ENCODE results near the gene PSRC1.

GRCh38 chr1:109255097-109255651, 27.8 kb downstream of the PSRC1 start:
- TF ChIP-seq CTCF (IDR thresholded peaks at IDR 0.05; ENCODE audit: poor library complexity), result no peak
- no peak for TF ChIP-seq EZH2phosphoT487 (IDR thresholded peaks at IDR 0.05; ENCODE audit: low read depth, severe bottlenecking, unreplicated experiment)
